GM12878 (cell line): Measurements from ENCODE around the gene VARS1. TPM values are rescaled to one million over a fixed set of nuclear protein-coding genes. Genes with fewer than 3 reads are reported as not detected.

Source experiments
- ASH2L ChIP-seq: fragments of 300-600, 200-600 bp; sonication (generic); IDR thresholded peaks from 2 replicates; pipeline ENCODE4 v1.6.1; 2017; ENCODE audit warnings: low read depth, mild to moderate bottlenecking, borderline replicate concordance
- CREB1 ChIP-seq: IDR thresholded peaks from 2 replicates; pipeline ENCODE4 v1.6.1; 2012; ENCODE audit warnings: low read depth, mild to moderate bottlenecking, inconsistent platforms
- IRF5 ChIP-seq: fragments of 450-650 bp; IDR thresholded peaks from 2 replicates; pipeline ENCODE4 v1.6.1; 2017; ENCODE audit warnings: borderline replicate concordance
- LARP7 ChIP-seq: fragments of 450-650 bp; IDR thresholded peaks from 2 replicates; pipeline ENCODE4 v1.6.1; 2017; ENCODE audit warnings: mild to moderate bottlenecking
- MYB ChIP-seq: fragments of 150-350 bp; IDR thresholded peaks from 2 replicates; pipeline ENCODE4 v1.6.1; 2014; ENCODE audit warnings: mild to moderate bottlenecking, low read depth, low read length, borderline replicate concordance
- NFIC ChIP-seq: IDR thresholded peaks from 2 replicates; pipeline ENCODE4 v1.6.1; 2012; ENCODE audit warnings: low read depth, mild to moderate bottlenecking, inconsistent platforms, low read length, moderate library complexity
- NFYB ChIP-seq: IDR thresholded peaks from 2 replicates; pipeline ENCODE4 v1.6.1; 2011; ENCODE audit warnings: low read depth, mild to moderate bottlenecking, low read length, improper control_type of control experiment, moderate library complexity; ENCODE audit not compliant: insufficient read depth
- POLR2AphosphoS5 ChIP-seq: IDR thresholded peaks from 2 replicates; pipeline ENCODE4 v1.6.1; 2011; ENCODE audit warnings: mild to moderate bottlenecking, low read length, inconsistent platforms
- PRDM15 ChIP-seq: fragments of 450-650 bp; formaldehyde crosslinking; IDR thresholded peaks from 2 replicates; pipeline ENCODE4 v1.4.0; 2020; ENCODE audit warnings: mild to moderate bottlenecking, moderate library complexity
- SIX5 ChIP-seq: IDR thresholded peaks from 2 replicates; pipeline ENCODE4 v1.6.1; 2011; ENCODE audit warnings: mild to moderate bottlenecking, low read depth, low read length, moderate library complexity; ENCODE audit not compliant: severe bottlenecking
- ZBTB4 ChIP-seq: fragments of 450-650 bp; formaldehyde crosslinking; IDR thresholded peaks from 2 replicates; pipeline ENCODE4 v1.4.0; 2022; ENCODE audit warnings: mild to moderate bottlenecking, moderate library complexity
- polyA plus RNA-seq, 11 experiments: library from polyadenylated mRNA; depleted of rRNA in 4 of 11; unstranded in 6 of 11; stranded (reverse) in 5 of 11; fragments of >200 nt; fragmentation: Nextera tagmentation in 4 of 11; fragmentation: Illumina TruSeq in 1 of 11; extraction: Ambion mirVana in 4 of 11; extraction: Trizol in 1 of 11; gene quantifications; 1 replicate in 1 of 11; 2 replicates in 10 of 11; pipeline versions ENCODE4 v1.2.1 to v1.2.3, GENCODE V29; 2011 to 2016; ENCODE audit warnings: inconsistent platforms in 2 of 11, missing spikeins in 2 of 11, low read depth in 1 of 11
- total RNA-seq, 4 experiments: library from RNA; depleted of rRNA in 3 of 4; stranded (reverse); fragments of >200 nt in 3 of 4; fragmentation: Illumina TruSeq in 1 of 4; extraction: Trizol in 1 of 4; gene quantifications; 2 replicates each; pipeline versions ENCODE4 v1.2.1 to v1.2.3, GENCODE V29; 2013 to 2021

The VARS1 gene
- total and polyA plus RNA-seq, 10 of the 15 experiments (the other 5 are each of a cell fraction or from before 2014, with no cell fraction given): 1.2 to 243 (median 80.7) TPM

GRCh38 chr6:31834367-31835250 is 39.1 kb upstream of the VARS1 start (continued):
- TF ChIP-seq POLR2AphosphoS5: peak; percentile 100
- TF ChIP-seq IRF5: peak; percentile 95
- TF ChIP-seq NFIC: no peak; the same call in 1 of the 2 replicates
- peak; percentile 97 for TF ChIP-seq MYB
- peak; percentile 33; the same call in 1 of the 2 replicates for TF ChIP-seq ASH2L
- peak; percentile 18 for TF ChIP-seq CREB1
- TF ChIP-seq NFYB: no peak
- TF ChIP-seq PRDM15 (CRISPR knock-in tag): no peak
- no peak for TF ChIP-seq ZBTB4 (CRISPR knock-in tag)
- 0 out of 2 replicates have a peak, but pooled peaks have one; percentile 52 for TF ChIP-seq LARP7
- TF ChIP-seq SIX5: peak; percentile 11
